Trophoblast cell (in vitro differentiated cells and primary cell): Measurements from ENCODE around the gene RTP2.

ENCODE experiments used
- DNase-seq, 2 donors: peaks; one replicate each; pipeline ENCODE4 v3.0.0-alpha.2; 2016
- H2AFZ ChIP-seq: 2 replicates; pipeline ENCODE4 v1.6.1; 2013; ENCODE audit warnings: low read length, moderate library complexity, mild to moderate bottlenecking; ENCODE audit not compliant: insufficient read depth, poor library complexity
- H2AK5ac ChIP-seq: 2 replicates; pipeline ENCODE4 v1.6.1; 2013; ENCODE audit warnings: mild to moderate bottlenecking, low read length
- H2BK120ac ChIP-seq: 2 replicates; pipeline ENCODE4 v1.6.1; 2013; ENCODE audit warnings: low read length, mild to moderate bottlenecking, moderate library complexity; ENCODE audit not compliant: insufficient read depth, poor library complexity
- H2BK12ac ChIP-seq: 2 replicates; pipeline ENCODE4 v1.6.1; 2013; ENCODE audit warnings: mild to moderate bottlenecking, low read length, moderate library complexity
- H2BK5ac ChIP-seq: 2 replicates; pipeline ENCODE4 v1.6.1; 2013; ENCODE audit warnings: low read length, low read depth, moderate library complexity, mild to moderate bottlenecking; ENCODE audit not compliant: poor library complexity
- H3K14ac ChIP-seq: 2 replicates; pipeline ENCODE4 v1.6.1; 2013; ENCODE audit warnings: mild to moderate bottlenecking, low read length
- H3K18ac ChIP-seq: 2 replicates; pipeline ENCODE4 v1.6.1; 2013; ENCODE audit warnings: mild to moderate bottlenecking, low read length
- H3K23ac ChIP-seq: 2 replicates; pipeline ENCODE4 v1.6.1; 2013; ENCODE audit warnings: low read length
- H3K27ac ChIP-seq: 2 replicates; pipeline ENCODE4 v1.5.1; 2013; ENCODE audit warnings: low read depth, mild to moderate bottlenecking, inconsistent platforms, low read length, moderate library complexity
- H3K27me3 ChIP-seq: 2 replicates; pipeline ENCODE4 v1.6.1; 2013; ENCODE audit warnings: inconsistent platforms, mild to moderate bottlenecking, low read length, moderate library complexity; ENCODE audit not compliant: insufficient read depth
- H3K36me3 ChIP-seq, 2 experiments: 1 replicate in 1 of 2; 2 replicates in 1 of 2; pipeline ENCODE4 v1.6.1; 2013; ENCODE audit warnings: low read length in 2 of 2, mild to moderate bottlenecking in 2 of 2, moderate library complexity in 1 of 2; ENCODE audit not compliant: insufficient read depth in 2 of 2, control insufficient read depth in 1 of 2
- H3K4ac ChIP-seq: 2 replicates; pipeline ENCODE4 v1.6.1; 2013; ENCODE audit warnings: low read depth, mild to moderate bottlenecking, low read length, moderate library complexity
- H3K4me1 ChIP-seq, 2 experiments: 1 replicate in 1 of 2; 2 replicates in 1 of 2; pipeline ENCODE4 v1.6.1; 2013; ENCODE audit warnings: low read length in 2 of 2, mild to moderate bottlenecking in 2 of 2, moderate library complexity in 1 of 2; ENCODE audit not compliant: insufficient read depth in 2 of 2, control insufficient read depth in 1 of 2
- H3K4me2 ChIP-seq: 2 replicates; pipeline ENCODE4 v1.6.1; 2013; ENCODE audit warnings: inconsistent platforms, mild to moderate bottlenecking, low read length, moderate library complexity
- H3K4me3 ChIP-seq: 2 replicates; pipeline ENCODE4 v1.5.1; 2013; ENCODE audit warnings: mild to moderate bottlenecking, low read depth, low read length, inconsistent platforms
- H3K79me1 ChIP-seq: one replicate; pipeline ENCODE4 v1.6.1; 2013; ENCODE audit warnings: low read length
- H3K79me2 ChIP-seq: 2 replicates; pipeline ENCODE4 v1.6.1; 2013; ENCODE audit warnings: low read length, mild to moderate bottlenecking; ENCODE audit not compliant: control insufficient read depth, insufficient read depth, poor library complexity
- H3K9ac ChIP-seq: 2 replicates; pipeline ENCODE4 v1.6.1; 2013; ENCODE audit warnings: mild to moderate bottlenecking, low read length
- H3K9me3 ChIP-seq: 2 replicates; pipeline ENCODE4 v1.6.1; 2013; ENCODE audit warnings: low read depth, mild to moderate bottlenecking, control low read depth, inconsistent platforms, low read length; ENCODE audit not compliant: insufficient read depth
- H4K12ac ChIP-seq: 2 replicates; pipeline ENCODE4 v1.6.1; 2013; ENCODE audit warnings: low read depth, mild to moderate bottlenecking, low read length, moderate library complexity
- H4K8ac ChIP-seq: 2 replicates; pipeline ENCODE4 v1.6.1; 2013; ENCODE audit warnings: low read depth, mild to moderate bottlenecking, low read length, moderate library complexity
- H4K91ac ChIP-seq: one replicate; pipeline ENCODE4 v1.6.1; 2013; ENCODE audit warnings: low read depth, mild to moderate bottlenecking, low read length, moderate library complexity
- WGBS: extraction: QIAGEN DNeasy Blood & Tissue Kit; methylation state at CpG from one replicate; pipeline ENCODE4 v1.1.7; 2013; ENCODE audit warnings: missing lambda C conversion rate; ENCODE audit not compliant: insufficient read length, insufficient coverage; ENCODE audit errors: extremely low coverage; 5-methylcytosine and 5-hydroxymethylcytosine counted together

Gene RTP2

DNA sequence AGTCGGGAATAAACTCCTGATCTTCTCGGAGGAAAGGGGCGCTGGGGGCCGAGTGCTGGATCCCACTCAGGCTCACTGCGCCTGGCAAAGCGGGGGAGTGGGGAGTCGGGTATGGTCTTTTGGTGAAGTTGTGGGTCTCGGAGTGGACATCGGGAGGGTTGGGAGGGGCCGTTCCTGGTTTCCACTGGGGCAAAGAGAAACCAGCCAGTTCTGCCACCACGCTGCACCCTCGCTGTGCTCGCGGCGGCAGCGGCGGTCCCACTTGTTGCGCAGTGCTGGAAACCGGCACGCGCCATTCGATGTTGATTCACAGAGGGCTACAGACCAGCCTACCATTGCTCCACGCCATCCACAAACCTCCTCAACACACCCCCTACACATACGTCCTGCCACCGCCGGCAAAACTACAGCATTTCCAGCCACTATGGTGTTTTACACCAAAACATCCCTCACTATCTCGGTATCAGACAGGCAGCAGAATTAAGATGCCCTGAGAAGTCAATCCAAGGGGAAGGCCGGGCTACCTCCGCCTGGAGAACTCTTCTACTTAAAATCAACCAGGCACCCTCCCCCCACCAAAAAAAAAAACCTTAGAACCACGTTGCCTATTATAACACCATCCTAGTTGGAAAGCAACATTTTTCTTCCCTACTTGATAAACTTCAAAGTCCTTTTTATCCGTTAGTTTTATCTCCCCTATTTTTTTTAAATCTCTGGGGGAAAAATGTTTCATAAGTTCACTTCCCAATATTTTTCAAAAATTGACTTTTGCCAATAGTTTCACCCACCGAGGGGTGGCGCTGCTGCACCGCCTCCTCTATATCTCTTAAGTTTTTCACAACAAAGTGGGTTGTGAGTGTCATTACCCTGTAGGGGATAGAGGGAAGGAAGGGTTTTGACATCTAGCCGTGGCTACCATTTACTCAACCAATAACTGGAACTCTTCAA lies 39.3 kb upstream of the RTP2 start:
- peak overlapping the region; percentile 2 for H3K9ac ChIP-seq
- peaks cover 42% of the 10 kb centered on the region for H3K79me1 ChIP-seq
- peak overlapping the region; percentile 50 for H2BK120ac ChIP-seq
- H3K27ac ChIP-seq = no peak overlapping the region
- H3K14ac ChIP-seq = no peak overlapping the region
- no peaks in the 10 kb centered on the region for H3K36me3 ChIP-seq
- H2AK5ac ChIP-seq = no peak overlapping the region
- H3K18ac ChIP-seq = peak overlapping the region; percentile 94
- no peak overlapping the region for H4K91ac ChIP-seq
- DNase-seq = peak; percentile 68 to 89
- H3K9me3 ChIP-seq = no peaks in the 10 kb centered on the region
- no CpG with 5 or more reads among the region's 35 CpGs for WGBS
- peak overlapping the region; percentile 76 for H4K12ac ChIP-seq
- peak overlapping the region; percentile 54 for H2BK12ac ChIP-seq
- H3K79me2 ChIP-seq = peaks cover 22% of the 10 kb centered on the region
- H2BK5ac ChIP-seq = peak overlapping the region; percentile 23
- peak overlapping the region; percentile 80 for H3K4me2 ChIP-seq
- no peak overlapping the region for H2AFZ ChIP-seq
- H4K8ac ChIP-seq = no peak overlapping the region
- H3K4me1 ChIP-seq = peaks cover 10 to 22% of the 10 kb centered on the region in 2 experiments
- H3K4ac ChIP-seq = peak overlapping the region; percentile 6
- H3K4me3 ChIP-seq = peak overlapping the region; percentile 65
- H3K23ac ChIP-seq = no peak overlapping the region
- no peaks in the 10 kb centered on the region for H3K27me3 ChIP-seq

DNA sequence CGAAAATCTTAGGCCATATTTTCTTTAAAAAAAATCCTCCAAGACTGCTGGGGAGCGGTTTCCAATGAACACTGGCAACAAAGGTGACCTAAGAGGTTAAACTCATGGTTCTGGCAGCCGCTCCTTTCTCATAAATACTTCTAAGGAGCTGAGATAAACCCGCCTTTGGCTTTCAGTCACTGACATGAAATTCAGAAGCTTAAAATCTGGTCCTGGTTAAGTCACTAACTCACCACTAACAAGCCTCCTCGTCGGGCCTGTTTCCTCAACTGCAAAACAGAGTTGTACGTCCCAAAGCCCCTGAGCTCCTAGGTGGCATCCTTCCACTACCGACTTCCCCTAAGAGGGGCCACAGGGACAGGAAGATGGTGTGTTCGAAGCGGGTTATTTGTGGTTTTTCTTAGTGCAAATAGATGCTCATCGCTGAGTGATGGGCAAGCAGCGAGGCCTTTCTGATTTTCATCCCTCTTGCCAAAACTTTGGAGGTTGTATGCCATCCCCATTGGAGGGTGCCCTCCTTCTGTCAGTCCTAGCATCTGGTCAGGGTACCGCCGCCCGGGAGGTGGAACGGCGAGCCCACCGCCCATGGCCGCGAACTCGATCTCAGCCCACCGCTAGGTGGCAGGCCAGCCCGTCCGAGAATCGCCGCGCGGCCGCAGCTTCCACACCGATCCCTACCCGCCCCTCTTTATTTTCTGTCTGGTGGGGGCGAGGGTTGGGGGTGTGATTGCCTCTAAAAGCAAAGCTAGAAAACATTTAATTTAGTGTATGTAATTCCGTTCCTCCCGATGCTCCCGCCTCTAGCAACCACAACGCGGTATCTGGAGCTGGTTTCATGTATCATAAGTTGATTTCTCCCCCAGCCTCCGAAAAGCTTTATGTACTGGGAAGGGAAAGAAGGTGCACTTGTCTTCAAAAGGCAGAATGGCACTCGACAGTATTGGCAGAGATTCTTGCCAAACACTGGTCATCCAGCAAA lies 38.4 kb upstream of the RTP2 start:
- H2BK120ac ChIP-seq = no peak overlapping the region
- no CpG with 5 or more reads among the region's 39 CpGs for WGBS
- H4K91ac ChIP-seq = peak overlapping the region; percentile 53

DNA sequence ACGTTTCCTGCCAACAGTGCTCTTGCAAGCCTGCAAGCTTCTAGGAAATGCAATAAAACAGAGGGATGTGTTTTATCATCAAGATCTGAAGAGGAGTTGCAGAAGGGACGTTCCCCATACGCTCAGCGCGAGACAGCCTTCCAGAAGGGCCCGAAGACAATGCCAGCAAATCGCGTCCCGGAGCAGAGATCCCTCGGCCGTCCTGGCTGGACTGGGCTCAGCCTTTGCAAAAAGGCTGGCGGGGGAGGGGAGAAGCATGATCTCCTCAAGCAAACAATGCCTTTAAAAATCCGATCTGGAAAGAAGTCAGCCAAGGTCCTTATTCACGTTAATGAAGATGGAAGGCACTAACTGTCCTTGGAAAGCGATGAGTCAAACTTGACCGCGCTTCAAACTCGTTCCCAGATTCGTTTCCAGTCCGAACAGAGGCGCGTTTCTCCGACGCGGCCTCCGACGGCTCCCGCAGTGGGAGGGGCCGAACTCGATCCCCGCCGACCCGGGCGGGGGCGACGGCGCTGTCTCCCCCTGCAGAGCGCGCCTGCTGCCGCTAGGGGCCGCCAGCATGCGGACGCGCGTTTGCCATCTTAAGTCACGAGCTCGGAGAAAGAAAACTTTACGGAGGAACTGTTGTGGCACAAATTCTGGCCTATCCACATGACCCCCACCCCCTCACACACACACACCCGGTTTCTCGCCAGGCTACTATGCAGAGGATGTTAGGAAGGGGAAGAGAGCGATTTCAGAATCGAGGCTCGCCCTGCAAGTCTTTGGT lies 37.4 kb upstream of the RTP2 start:
- Histone ChIP-seq H2BK12ac (peak overlapping the region; percentile 90), H3K79me2 (peaks cover 21% of the 10 kb centered on the region), H2BK5ac (peak overlapping the region; percentile 47), H3K14ac (peak overlapping the region; percentile 66), H3K27me3 (no peaks in the 10 kb centered on the region), H4K12ac (peak overlapping the region; percentile 84), H3K9me3 (no peaks in the 10 kb centered on the region), H2BK120ac (peak overlapping the region; percentile 48), H4K91ac (peak overlapping the region; percentile 53), H3K4me1 (peaks cover 18 to 32% of the 10 kb centered on the region in 2 experiments), H3K79me1 (peaks cover 40% of the 10 kb centered on the region), H2AFZ (peak overlapping the region; percentile 20), H2AK5ac (no peak overlapping the region), H4K8ac (peak overlapping the region; percentile 80), H3K4ac (no peak overlapping the region), H3K23ac (no peak overlapping the region), H3K27ac (peak overlapping the region; percentile 77), H3K18ac (peak overlapping the region; percentile 87), H3K4me3 (peak overlapping the region; percentile 57), H3K4me2 (peak overlapping the region; percentile 80), H3K36me3 (no peaks in the 10 kb centered on the region), H3K9ac (peak overlapping the region; percentile 83)
- WGBS = no CpG with 5 or more reads among the region's 53 CpGs
- DNase-seq = peak; percentile 82 to 90

More for the DNA sequence above, 38.4 kb upstream of the RTP2 start:
- H3K23ac ChIP-seq = no peak overlapping the region
- peak overlapping the region; percentile 78 for H3K18ac ChIP-seq
- DNase-seq = peak in 1 of 2 donors; percentile 69
- H3K14ac ChIP-seq = peak overlapping the region; percentile 42
- H3K79me1 ChIP-seq = peaks cover 44% of the 10 kb centered on the region
- H3K4ac ChIP-seq = peak overlapping the region; percentile 20
- H2BK5ac ChIP-seq = peak overlapping the region; percentile 28
- peak overlapping the region; percentile 77 for H3K27ac ChIP-seq
- peak overlapping the region; percentile 80 for H3K4me2 ChIP-seq
- H2BK12ac ChIP-seq = no peak overlapping the region
- H3K79me2 ChIP-seq = peaks cover 22% of the 10 kb centered on the region
- peak overlapping the region; percentile 2 for H3K9ac ChIP-seq
- H4K12ac ChIP-seq = peak overlapping the region; percentile 84
- H3K36me3 ChIP-seq = no peaks in the 10 kb centered on the region
- no peak overlapping the region for H2AK5ac ChIP-seq
- peaks cover 18 to 32% of the 10 kb centered on the region in 2 experiments for H3K4me1 ChIP-seq
- no peaks in the 10 kb centered on the region for H3K27me3 ChIP-seq
- peak overlapping the region; percentile 80 for H4K8ac ChIP-seq
- H3K4me3 ChIP-seq = peak overlapping the region; percentile 65
- no peaks in the 10 kb centered on the region for H3K9me3 ChIP-seq
- H2AFZ ChIP-seq = peak overlapping the region; percentile 20
